ENCODE data around the gene SSTR5.

Gene SSTR5

GRCh38 chr16:1054660-1055556 is 17.6 kb upstream of the SSTR5 start:
- DNase-seq (ENCODE audit: low spot score), result peak; percentile 4

GRCh38 chr16:1055557-1055924 is 17.0 kb upstream of the SSTR5 start:
- FAIRE-seq, result no peak

More at GRCh38 chr16:1054660-1055556, 17.6 kb upstream of the SSTR5 start:
- no peak for FAIRE-seq

GRCh38 chr16:1056196-1056595 is 16.4 kb upstream of the SSTR5 start:
- no peak for DNase-seq (ENCODE audit: low spot score)
- no peak for FAIRE-seq

More at GRCh38 chr16:1055557-1055924, 17.0 kb upstream of the SSTR5 start:
- DNase-seq (ENCODE audit: low spot score), result no peak

GRCh38 chr16:1057252-1057932 is 15.2 kb upstream of the SSTR5 start:
- DNase-seq (ENCODE audit: low spot score) (no peak), FAIRE-seq (no peak)

- FAIRE-seq (no peak), DNase-seq (ENCODE audit: low spot score) (no peak)
Observed at GRCh38 chr16:1058216-1058615, 14.3 kb upstream of the SSTR5 start.

- FAIRE-seq, result no peak
- DNase-seq (ENCODE audit: low spot score), result no peak
Observed at GRCh38 chr16:1059310-1059709, 13.2 kb upstream of the SSTR5 start.

- FAIRE-seq (no peak), DNase-seq (ENCODE audit: low spot score) (no peak)
Observed at GRCh38 chr16:1060416-1061340, 11.9 kb upstream of the SSTR5 start.

GRCh38 chr16:1061769-1062505 is 10.6 kb upstream of the SSTR5 start:
- DNase-seq (ENCODE audit: low spot score) (no peak), FAIRE-seq (no peak)

- DNase-seq (ENCODE audit: low spot score) (no peak), FAIRE-seq (no peak)
Observed at GRCh38 chr16:1062895-1063294, 9.7 kb upstream of the SSTR5 start.

GRCh38 chr16:1063728-1064127 is 8.8 kb upstream of the SSTR5 start:
- FAIRE-seq (no peak), DNase-seq (ENCODE audit: low spot score) (no peak)

- FAIRE-seq, result no peak
Observed at GRCh38 chr16:1065469-1066128, 6.9 kb upstream of the SSTR5 start.

GRCh38 chr16:1066584-1067172 is 5.9 kb upstream of the SSTR5 start:
- DNase-seq (ENCODE audit: low spot score), result no peak
- FAIRE-seq, result no peak

More at GRCh38 chr16:1065469-1066128, 6.9 kb upstream of the SSTR5 start:
- DNase-seq (ENCODE audit: low spot score), result no peak

GRCh38 chr16:1067629-1068028 is 4.9 kb upstream of the SSTR5 start:
- FAIRE-seq, result no peak
- no peak for DNase-seq (ENCODE audit: low spot score)

- DNase-seq (ENCODE audit: low spot score) (no peak), FAIRE-seq (no peak)
Observed at GRCh38 chr16:1068451-1068850, 4.1 kb upstream of the SSTR5 start.

- no peak for FAIRE-seq
- no peak for DNase-seq (ENCODE audit: low spot score)
Observed at GRCh38 chr16:1069154-1069553, 3.4 kb upstream of the SSTR5 start.

GRCh38 chr16:1070084-1070863 is 2.3 kb upstream of the SSTR5 start:
- FAIRE-seq (no peak), DNase-seq (ENCODE audit: low spot score) (no peak)

GRCh38 chr16:1070864-1071408 is 1.6 kb upstream of the SSTR5 start:
- DNase-seq (ENCODE audit: low spot score) (no peak), FAIRE-seq (no peak)

- DNase-seq (ENCODE audit: low spot score), result no peak
Observed at GRCh38 chr16:1071561-1072225, 854 bp upstream of the SSTR5 start.

GRCh38 chr16:1073262-1073558 is 663 bp downstream of the SSTR5 start:
- no peak for FAIRE-seq
- DNase-seq (ENCODE audit: low spot score), result no peak

More at GRCh38 chr16:1071561-1072225, 854 bp upstream of the SSTR5 start:
- no peak for FAIRE-seq
